NCI-H128 (cell line): Measurements from ENCODE around the gene RBL2.

Experiments
- DNase-seq: peaks from one replicate; lab custom pipeline; 2025; ENCODE audit not compliant: unreplicated experiment; lab: John Stamatoyannopoulos, UW

Gene RBL2

DNA sequence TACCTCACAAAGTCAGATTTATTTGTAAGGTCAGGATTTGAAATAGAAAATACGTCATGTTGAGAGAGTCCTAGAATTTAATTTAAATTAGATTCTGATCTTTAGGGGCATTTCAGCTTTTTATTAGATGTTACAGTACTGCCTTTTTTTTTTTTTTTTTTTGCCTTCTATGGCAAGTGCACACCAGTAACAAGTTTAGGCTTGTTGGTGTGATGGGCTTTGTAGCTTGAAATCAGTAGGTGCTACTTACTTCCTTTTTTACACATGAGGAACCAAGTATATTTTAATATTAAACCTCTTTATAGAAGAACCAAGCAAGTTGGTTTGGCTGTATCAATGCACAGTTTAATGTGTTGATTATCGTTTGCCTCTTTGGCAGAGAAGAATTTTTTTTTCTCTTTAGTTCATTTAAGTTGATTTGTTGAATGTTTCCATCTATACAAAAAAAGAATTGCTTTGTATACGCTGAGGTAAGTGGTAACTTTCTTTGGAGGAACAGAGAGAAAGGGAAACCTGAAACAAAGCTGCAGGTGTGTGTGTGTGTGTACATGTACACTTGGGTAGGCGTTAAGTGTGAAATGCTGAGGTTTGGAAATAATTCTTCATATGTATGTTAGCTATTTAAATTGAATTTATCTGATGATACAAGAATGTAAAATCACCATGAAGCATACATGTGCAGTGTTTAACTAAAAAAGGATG lies 15.7 kb downstream of the RBL2 start:
- DNase-seq, result no peak

DNA sequence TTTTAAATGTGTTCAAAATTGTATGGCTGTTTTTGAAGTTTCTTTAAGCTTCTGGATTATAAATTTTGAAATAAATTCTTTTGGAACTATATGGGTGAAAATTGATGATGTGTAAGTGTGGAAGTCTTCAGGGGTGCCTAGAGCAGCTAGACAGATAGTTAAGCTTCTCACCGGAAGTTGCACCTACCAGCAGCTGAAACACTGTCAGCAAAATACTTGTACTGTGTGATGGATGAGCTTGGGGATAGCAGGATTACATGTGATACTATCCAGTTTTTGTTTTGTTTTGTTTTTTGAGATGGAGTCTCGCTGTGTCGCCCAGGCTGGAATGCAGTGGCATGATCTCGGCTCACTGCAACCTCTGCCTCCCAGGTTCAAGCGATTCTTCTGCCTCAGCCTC lies 19.7 kb downstream of the RBL2 start:
- DNase-seq, result no peak

DNA sequence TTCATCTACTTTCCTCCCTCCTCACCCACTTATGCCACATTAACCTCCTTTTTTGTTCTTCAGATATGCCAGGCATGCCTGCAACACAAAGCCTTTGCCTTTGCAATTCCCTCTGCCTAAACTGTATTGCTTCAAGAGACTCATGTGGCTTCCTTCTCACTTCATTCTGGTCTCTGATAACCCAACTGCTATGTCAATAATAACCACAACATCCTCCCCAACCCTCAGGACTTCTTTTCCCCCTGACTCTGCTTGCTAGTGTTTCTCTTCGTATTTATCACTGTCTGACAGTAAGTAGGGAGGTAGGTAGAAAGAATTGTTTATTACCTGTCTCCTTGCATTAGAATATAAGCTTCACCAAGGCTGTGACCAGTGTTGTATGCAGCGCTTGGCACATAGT lies 22.4 kb downstream of the RBL2 start:
- DNase-seq, result no peak

DNA sequence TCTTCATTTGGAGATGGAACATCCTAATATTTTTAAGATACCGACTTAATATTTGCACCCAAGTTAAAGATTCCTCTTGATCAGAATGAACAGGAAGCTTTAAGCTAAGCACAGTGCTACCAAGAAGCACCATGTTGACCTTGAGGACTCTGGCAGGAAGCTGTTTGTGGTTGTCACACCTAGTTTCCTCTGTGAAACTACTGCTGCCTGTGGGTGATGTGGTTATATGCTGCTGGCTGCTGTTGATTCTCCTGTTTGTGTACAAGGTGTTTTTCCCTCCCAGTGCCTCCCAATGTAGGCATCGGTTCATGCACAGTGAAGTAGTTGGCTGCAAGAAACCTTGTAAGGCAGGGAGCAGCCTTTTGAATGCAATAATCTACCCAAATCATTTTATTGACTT lies 23.4 kb downstream of the RBL2 start:
- no peak for DNase-seq

DNA sequence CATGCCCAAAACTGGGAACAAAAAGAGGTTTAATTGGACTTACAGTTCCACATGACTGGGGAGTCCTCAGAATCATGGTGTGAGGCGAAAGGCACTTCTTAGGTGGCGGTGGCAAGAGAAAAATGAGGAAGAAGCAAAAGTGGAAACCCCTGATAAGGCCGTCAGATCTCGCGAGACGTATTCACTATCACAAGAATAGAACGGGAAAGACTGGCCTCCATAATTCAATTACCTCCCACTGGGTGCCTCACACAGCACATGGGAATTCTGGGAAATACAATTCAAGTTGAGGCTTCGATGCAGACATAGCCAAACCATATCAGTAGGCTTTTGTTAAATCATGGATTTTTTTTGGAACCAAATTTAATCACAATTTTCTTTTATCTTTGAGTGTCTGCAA lies 24.4 kb downstream of the RBL2 start:
- no peak for DNase-seq

DNA sequence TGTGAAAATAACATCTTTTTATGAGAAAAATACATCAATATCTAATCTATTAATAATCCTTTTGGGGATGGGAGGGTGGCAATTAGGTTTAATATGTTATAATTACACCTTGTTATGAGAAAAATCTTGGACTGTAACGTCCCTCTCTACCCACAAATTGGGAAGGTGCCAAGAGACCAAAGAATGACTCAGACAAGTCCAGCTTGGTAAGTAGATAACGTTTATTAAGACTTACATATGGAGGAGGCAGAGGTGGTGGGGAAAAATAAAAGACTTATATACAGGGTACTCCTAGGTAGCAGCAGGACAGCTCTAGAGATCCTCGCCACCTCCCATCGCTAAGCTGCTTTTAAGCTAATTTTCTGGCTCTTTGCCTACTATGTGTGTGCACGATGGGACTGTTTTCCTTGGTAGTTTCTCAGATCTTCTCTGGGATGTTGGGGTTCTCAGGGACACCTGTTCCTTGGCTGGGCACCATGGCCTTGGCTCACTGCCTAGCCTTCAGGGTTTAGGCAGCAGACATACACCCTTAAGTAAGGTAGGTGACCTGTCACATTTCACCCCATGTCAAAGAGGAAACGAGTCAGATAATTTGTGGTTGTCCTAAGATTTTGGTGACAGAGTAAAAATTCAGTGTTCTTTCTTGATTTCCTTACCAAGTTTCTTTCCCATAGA lies 31.5 kb downstream of the RBL2 start:
- no peak for DNase-seq

DNA sequence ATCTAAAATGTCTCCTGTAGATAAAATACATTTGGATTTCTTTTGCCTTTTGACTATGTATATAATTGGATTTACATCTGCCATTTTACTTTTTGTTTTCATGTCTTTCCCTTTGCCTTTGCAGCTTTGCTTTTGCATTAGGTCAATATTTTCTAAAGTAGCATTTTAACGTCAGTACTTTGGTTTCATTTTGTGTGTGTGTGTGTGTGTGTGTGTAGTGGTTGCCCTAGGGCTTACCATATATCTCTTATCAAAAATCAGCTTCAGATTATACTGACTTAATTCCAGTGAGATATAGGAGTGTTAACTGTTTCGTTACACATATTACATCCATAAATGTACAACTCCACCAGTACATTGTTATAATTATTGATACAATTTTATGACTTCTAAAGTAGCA lies 42.6 kb downstream of the RBL2 start:
- DNase-seq, result no peak

DNA sequence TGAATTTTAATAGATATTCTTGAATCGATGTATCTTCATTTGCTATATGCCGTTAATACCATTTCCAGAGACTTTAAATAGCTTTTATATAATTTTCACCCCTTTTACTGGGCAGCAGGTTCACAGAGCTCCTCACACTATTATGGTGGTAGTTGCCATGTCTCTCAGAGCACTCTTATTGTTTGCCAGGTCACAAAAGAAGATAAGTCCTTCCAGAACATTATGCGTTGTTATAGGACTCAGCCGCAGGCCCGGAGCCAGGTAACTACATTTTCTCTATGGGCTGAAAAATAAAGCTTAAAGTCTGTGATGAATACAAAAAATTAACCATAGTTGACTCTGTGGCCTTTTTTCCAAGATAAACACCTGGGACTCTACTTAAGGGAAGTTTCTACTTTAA lies 44.7 kb downstream of the RBL2 start:
- no peak for DNase-seq

DNA sequence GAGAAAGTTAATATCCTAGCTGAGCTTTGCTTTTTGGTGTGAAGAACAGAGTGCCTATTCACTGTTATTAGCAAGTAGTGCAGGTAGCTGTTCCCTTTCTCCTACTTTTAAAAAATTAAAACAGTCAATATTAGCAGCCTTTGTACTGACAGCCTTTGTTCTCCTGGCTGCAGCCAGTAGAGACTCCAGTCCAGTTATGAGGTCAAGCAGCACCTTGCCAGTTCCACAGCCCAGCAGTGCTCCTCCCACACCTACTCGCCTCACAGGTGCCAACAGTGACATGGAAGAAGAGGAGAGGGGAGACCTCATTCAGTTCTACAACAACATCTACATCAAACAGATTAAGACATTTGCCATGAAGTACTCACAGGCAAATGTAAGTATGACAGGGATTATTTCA lies 46.1 kb downstream of the RBL2 start:
- DNase-seq, result no peak

DNA sequence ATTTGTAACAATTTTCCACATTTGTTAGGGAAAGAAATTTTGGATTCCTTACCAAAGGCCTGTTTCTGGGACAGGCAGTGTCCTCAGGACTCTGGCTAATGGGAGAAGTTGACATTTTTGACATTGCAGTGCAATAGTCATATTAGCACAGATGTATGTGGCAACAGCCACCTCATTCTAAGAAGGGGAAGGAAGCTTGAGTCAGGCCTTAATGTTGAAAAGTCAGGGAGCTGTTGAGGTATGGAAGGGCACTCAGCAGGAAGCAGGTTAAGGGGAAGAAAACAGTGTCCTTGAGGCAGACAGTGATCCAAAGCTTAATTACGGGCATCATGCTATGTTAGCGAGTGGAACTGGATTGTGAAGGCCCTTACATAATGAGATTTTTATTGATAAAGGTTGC lies 47.9 kb downstream of the RBL2 start:
- no peak for DNase-seq

DNA sequence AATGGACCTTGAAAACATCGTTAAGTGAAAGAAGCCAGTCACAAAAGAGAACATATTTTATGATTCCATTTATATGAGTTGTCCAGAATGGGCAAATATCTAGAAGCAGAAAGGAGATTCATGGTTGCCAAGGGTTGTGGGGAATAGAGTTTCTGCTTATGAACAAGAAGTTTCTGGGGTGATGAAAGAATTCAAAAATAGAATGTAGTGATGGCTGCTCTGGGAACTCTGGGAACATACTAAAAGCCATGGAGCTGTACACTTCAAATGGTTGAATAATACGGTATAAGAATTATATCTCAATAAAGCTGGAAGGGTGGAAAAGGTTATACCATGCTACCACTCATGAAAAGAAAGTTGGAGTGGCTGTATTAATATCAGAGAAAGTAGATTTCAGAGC lies 50.3 kb downstream of the RBL2 start:
- no peak for DNase-seq

DNA sequence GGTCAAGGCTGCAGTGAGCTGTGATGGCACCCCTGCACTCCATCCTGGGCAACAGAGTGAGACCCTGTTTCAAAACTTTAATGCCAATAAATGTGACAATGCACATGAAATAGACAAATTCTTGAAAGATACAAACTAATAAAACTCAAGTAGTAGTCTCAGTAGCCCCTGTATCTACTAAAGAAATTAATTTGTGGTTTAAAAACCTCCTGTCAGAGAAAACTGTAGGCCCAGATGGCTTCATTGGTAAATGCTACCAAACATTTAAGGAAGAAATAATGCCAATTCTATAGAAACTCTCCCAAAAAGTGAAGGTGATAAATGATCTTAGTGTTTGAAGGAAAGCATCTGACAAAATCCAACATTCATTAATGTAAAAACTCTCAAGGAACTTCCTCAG lies 52.0 kb downstream of the RBL2 start:
- DNase-seq, result no peak

DNA sequence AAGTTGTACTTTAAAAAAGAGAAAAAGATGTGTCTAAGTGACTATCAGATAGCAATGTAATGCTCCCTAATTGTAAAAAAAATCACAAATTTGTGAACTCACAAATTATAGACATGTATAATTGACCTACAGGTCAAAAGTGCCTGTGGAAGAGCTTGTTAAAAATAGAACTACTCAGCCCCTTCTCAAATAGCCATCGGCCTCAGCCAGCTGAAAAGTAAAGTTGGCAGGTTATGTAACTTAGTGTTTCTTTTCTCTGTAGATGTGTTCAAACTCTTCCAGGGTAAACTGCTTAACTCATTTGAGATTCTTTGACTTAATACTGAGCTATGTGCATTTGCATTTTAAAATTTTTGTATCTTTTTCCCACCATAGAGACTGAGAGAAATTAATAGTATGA lies 55.5 kb downstream of the RBL2 start:
- DNase-seq, result no peak

DNA sequence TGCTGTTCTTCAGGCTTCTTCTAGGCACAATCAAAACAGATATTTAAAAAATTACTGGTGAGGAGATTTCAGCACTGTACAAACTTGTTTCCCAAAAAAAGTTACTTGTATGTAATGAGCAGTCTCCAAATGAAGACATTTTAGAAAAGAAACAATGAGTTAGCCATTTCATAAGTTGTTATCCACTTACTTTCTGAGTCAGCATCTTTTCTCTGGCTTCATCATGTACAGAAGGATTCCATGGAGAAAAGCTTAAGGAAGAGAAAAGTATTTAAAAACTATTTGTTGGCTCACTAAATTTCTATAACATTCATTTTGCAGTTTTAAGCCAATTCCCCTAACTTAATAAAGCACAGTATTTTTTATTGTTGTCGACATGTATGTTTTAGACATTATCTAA lies 58.2 kb downstream of the RBL2 start:
- DNase-seq, result no peak

DNA sequence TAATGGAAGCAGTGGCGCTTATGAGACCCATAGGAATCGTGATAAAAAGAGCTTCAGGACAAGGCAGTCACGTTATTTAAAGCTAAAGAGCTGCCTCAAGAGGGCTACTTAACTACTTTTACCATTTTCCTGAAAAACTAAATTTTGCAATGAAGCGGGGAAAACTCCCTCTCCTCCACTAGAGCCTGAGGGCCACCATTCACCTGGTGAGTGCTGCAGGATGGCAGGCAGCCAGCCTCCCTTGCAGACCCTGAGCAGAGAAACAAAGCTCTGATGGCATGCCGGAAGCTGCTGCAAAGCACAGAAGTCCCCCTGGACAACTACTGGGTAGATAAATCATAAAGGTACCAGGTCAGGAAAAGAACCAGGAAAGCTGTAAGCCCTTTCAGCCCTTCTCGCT lies 60.4 kb downstream of the RBL2 start:
- no peak for DNase-seq

DNA sequence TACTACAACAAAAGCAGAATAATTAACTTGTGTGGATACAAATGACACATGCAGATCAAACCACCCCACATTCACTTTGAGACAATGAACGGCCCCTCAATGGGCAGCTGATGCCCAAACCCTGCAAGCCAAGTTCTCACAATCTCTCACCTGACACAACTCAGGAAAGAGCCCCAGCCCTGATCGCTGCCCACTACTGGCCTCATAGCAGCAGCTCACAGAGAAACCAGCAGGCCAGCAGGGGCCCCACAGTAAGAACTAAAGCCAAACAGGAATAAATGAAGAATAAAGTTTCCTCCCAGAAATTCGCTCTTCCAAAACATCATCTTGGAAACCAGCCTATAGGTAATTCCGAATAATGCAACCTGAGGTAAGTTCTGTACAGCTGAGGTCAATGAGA lies 61.1 kb downstream of the RBL2 start:
- no peak for DNase-seq

DNA sequence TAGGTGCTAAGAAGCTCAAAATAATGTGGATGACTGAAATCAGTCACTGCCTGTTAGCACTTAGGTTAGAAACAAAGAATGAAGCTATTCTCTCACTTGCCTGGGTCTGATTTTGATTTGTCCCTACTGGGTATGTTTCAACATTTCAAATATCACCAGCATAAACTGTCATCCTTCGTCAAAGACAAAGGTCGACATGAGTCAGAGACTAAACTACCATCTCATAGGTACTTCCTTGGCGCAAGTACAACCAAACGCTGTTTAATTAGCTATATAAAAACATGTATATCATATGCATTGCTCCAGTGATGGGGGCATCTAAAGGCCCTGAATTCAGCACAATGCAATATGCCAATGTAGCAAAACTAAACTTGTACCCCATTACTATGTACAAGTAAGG lies 64.7 kb downstream of the RBL2 start:
- DNase-seq, result no peak

DNA sequence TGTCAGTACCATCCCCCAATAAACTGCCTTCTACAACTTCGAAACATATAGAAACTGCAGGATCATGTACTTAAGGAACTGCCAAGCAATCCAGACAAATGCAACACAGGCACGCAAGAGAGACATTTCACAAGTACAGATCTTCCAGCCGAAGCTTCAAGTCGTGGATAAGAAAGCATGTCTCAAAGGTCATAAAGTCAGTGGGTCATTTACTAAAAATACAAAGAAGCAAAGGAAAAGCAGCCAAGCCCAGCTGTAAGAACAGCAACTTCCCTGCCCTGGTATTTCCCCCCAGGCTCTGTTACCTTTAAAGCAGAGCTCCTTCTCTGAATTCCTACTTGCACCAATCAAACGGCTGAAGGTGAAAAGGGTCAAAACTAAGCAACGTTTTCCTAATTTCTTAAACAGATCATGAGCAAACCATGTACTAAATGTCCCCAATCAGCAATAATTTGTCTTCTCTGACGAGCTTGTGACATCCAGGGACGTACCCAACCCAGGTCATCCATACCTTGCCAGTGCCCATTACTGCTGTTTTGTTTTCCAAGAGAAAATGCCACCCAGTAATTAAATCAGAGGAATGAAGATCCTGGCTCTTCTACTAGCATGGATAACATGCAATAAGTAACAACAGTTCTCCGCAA lies 67.1 kb downstream of the RBL2 start:
- DNase-seq, result no peak

DNA sequence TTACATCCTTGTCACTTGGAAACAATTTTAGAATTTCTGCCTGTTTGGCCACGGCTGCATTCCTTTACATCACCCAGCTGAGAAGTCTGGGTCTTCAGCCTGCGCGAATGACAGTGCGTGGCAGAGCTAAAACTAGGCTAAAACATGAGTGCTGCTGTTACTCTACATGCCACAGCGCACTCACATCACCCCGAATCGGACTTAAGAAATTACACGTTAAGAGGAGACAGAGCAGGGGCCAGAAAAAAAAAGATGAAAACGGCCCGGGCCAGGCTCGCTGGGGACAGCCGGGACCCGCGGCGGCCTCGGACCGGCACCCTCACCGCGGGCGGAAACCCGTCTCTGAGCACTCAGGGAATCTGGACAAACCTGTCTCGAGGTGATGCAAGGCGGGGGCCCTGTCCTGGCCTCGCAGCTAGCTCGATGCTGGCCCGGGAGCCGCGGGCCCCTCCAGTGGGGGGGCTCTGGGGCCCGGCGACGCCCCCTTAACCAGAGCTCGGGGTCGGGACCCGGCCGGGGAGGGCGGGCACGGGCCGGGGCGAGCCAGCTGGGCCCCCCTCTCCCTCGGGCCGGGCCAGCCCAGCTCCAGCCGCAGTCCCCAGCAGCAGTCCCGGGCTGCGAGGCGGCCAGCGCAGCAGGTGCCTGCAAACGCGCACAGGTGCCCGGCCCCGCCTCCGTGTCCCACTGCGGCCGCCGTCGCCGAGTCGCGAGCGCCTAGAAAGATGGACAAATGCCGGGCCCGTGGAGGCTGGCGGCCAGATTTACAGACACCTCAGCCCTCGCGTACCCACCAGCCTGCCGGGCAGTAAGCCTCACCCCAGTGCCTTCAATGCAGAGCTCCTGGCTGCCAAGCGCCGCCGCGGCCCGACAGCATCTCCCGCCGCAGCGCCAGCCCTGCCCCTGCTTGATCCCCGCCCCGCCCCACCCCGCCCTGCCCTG lies 68.3 kb downstream of the RBL2 start, which contains the start of gene AKTIP:
Gene AKTIP, minus strand, starts transcription at position 879 of the 939 bp plus-strand sequence. CDS start 2,950 bp downstream, outside the sequence.
- DNase-seq, result no peak

DNA sequence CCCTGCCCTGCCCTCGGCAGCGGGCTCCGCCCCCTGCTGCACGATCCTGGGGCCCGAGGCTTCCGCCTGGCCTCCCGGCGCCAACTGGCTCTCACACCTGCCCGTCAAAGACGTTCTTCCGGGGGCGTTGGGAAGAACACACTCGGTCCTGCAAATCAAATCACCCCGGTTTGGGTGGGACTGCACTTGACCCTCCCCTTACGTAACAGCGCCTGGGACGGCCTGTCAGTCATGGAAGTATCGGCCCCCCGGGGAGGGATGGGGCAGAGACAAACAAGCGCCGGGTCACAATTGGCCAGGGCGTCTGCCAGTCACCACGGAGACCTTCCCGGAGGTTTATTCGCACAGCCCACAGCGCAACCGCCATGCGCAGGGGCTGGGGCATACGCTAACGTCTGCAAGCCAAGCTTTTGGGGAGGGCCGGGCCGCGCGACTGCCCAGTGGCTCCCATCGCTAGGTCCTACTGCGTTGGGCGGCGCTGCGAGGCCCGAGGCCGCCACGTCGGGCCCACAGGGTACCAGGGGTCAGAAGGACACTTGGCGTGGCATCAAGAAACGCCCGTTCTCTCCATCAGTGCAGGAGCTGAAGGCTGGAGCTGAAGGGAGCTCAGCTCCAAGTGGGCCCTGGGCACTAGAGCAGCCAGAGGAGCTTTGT lies 69.1 kb downstream of the RBL2 start:
- peak; percentile 98 for DNase-seq
